T-cell (primary cell): ENCODE measurements around the gene PTCD2. TPM values are rescaled to one million over a fixed set of nuclear protein-coding genes. Genes with fewer than 3 reads are reported as not detected.

Experiments
- ATAC-seq, 4 experiments: fragments of 200-7000 bp in 3 of 4; fragments of 150-1000 bp in 1 of 4; cut with Tn5 transposase; replicated peaks in 1 of 4; 1 replicate in 3 of 4; 2 replicates in 1 of 4; pipeline ENCODE4 v1.10.0; 2021; ENCODE audit warnings: moderate library complexity in 3 of 4, mild to moderate bottlenecking in 2 of 4, moderate number of reproducible peaks in 1 of 4
- CTCF ChIA-PET, 2 donors: fragments of 300-600 bp; sonication (Branson Sonifier 250); formaldehyde crosslinking; loops; one replicate each; lab custom pipeline; 2022; ENCODE audit warnings: antibody characterized with exemption in 2 of 2; lab: Charles Lee
- POLR2A ChIA-PET, 2 donors: fragments of 300-600 bp; sonication (Branson Sonifier 250); formaldehyde crosslinking; loops; one replicate each; lab custom pipeline; 2022; ENCODE audit warnings: antibody characterized with exemption in 2 of 2; lab: Charles Lee
- DNase-seq, 35 experiments: peaks; one replicate each; pipeline versions ENCODE4 v3.0.0 to v3.0.0-alpha.2; 2013 to 2023
- H3K27ac ChIP-seq: one replicate; pipeline ENCODE4 v1.5.1; 2013; ENCODE audit warnings: low read length
- H3K27me3 ChIP-seq, 2 experiments: replicated peaks in 1 of 2; 1 replicate in 1 of 2; 2 replicates in 1 of 2; pipeline versions ENCODE4 v1.6.1 to v1.7.0; 2013; ENCODE audit warnings: low read length in 1 of 2, mixed read lengths in 1 of 2; ENCODE audit not compliant: control insufficient read depth in 2 of 2, insufficient read depth in 2 of 2; ENCODE audit errors: extremely low read depth in 1 of 2
- H3K36me3 ChIP-seq, 2 donors: 1 replicate in 1 of 2; 2 replicates in 1 of 2; pipeline versions ENCODE4 v1.6.1 to v1.7.0; 2013; ENCODE audit warnings: low read length in 1 of 2; ENCODE audit not compliant: control insufficient read depth in 2 of 2, insufficient read depth in 1 of 2; ENCODE audit errors: extremely low read depth in 1 of 2
- H3K4me1 ChIP-seq, 2 experiments: 1 replicate in 1 of 2; 2 replicates in 1 of 2; pipeline versions ENCODE4 v1.6.1 to v1.7.0; 2013; ENCODE audit warnings: low read length in 2 of 2, mixed read lengths in 1 of 2; ENCODE audit not compliant: insufficient read depth in 2 of 2, control insufficient read depth in 1 of 2; ENCODE audit errors: extremely low read depth in 1 of 2
- H3K4me3 ChIP-seq, 2 donors: 1 replicate in 1 of 2; 2 replicates in 1 of 2; pipeline versions ENCODE4 v1.5.1 to v1.7.0; 2013; ENCODE audit warnings: mild to moderate bottlenecking in 2 of 2, low read length in 1 of 2, moderate library complexity in 1 of 2; ENCODE audit not compliant: control insufficient read depth in 1 of 2; ENCODE audit errors: extremely low read depth in 1 of 2
- H3K9me3 ChIP-seq: 2 replicates; pipeline ENCODE4 v1.7.0; 2013
- H3K27ac Mint-ChIP-seq, 2 donors: one replicate each; pipeline ENCODE4 v1.8.0; 2020 to 2021; ENCODE audit warnings: mild to moderate bottlenecking in 2 of 2, mixed read lengths in 2 of 2
- H3K27me3 Mint-ChIP-seq, 2 donors: one replicate each; pipeline ENCODE4 v1.8.0; 2021 to 2022; ENCODE audit warnings: mixed read lengths in 2 of 2
- H3K36me3 Mint-ChIP-seq: one replicate; pipeline ENCODE4 v1.8.0; 2021; ENCODE audit warnings: mixed read lengths
- H3K4me1 Mint-ChIP-seq, 3 donors: one replicate each; pipeline ENCODE4 v1.8.0; 2020 to 2022; ENCODE audit warnings: mixed read lengths in 3 of 3, mild to moderate bottlenecking in 1 of 3
- H3K4me3 Mint-ChIP-seq, 3 donors: one replicate each; pipeline ENCODE4 v1.8.0; 2020 to 2022; ENCODE audit warnings: mild to moderate bottlenecking in 3 of 3, mixed read lengths in 3 of 3, moderate library complexity in 3 of 3
- H3K9me3 Mint-ChIP-seq, 3 donors: one replicate each; pipeline ENCODE4 v1.8.0; 2020 to 2022; ENCODE audit warnings: mixed read lengths in 3 of 3
- WGBS: methylation state at CpG from one replicate; pipeline ENCODE4 v1.1.5; 2013; ENCODE audit warnings: missing lambda C conversion rate; ENCODE audit not compliant: insufficient coverage; 5-methylcytosine and 5-hydroxymethylcytosine counted together
- total RNA-seq, 35 experiments: library from RNA in 6 of 35; stranded (reverse) in 6 of 35; fragments of 120-200 nt in 1 of 35; gene quantifications; one replicate each; pipeline versions ENCODE4 v1.2.1 to v1.2.4 and lab custom pipeline; 2013 to 2026

The PTCD2 gene
- total RNA-seq, 5 donors from 2014 or later (not counting 1 experiment from before 2014, with no cell fraction given), result 5.9 to 12.1 (median 8.1) TPM

- no peak overlapping the region for H3K4me3 Mint-ChIP-seq
- peaks cover 63% of the 10 kb centered on the region for H3K36me3 Mint-ChIP-seq
- Histone ChIP-seq H3K27ac (no peak overlapping the region), H3K4me3 (no peak overlapping the region), H3K4me1 (no peaks in the 10 kb centered on the region), H3K36me3 (peaks cover 0 to 46% of the 10 kb centered on the region in 2 donors), H3K9me3 (no peaks in the 10 kb centered on the region), H3K27me3 (no peaks in the 10 kb centered on the region)
- ATAC-seq, result no peak
- no peak overlapping the region for H3K27ac Mint-ChIP-seq
- DNase-seq, result no peak
- ChIA-PET POLR2A (interaction anchor here in 1 of 2 donors (0.7 kb wide), 1 partner anchor 373 kb away, joined by 3 read pairs; no protein-coding TSS in a partner anchor), CTCF (interaction anchor here in 1 of 2 donors (1.3 kb wide), 1 partner anchor 8 kb away, joined by 3 read pairs; no protein-coding TSS in a partner anchor)
- no CpG with 5 or more reads among the region's 4 CpGs for WGBS
- no peaks in the 10 kb centered on the region for H3K9me3 Mint-ChIP-seq
- peaks cover 0 to 3% (median 0%) of the 10 kb centered on the region in 3 donors for H3K4me1 Mint-ChIP-seq
- no peaks in the 10 kb centered on the region for H3K27me3 Mint-ChIP-seq
Observed at GRCh38 chr5:72338689-72339209, 18.6 kb downstream of the PTCD2 start.

DNA sequence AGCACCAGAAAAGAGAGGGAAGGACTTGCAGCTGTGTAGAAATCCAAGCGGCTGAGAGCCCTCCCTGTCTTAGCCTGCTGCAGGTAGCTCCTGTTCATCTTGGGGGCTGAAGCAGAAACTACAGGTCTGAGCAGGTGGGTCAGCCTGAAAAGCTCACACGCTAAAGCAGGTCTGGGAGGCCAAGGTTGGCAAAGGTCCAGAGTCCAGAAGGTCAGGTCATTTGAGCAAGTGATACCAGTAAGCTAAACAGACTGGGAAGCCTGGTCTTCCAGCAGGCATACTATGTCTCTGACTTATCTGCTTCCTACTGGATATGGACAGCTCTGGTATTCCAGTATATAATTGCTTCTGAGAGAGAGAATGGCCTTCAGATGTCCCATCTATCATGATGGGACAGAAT is 26.2 kb downstream of the PTCD2 start:
- Mint-ChIP-seq H3K9me3 (no peaks in the 10 kb centered on the region), H3K27ac (no peak overlapping the region), H3K36me3 (peaks cover 65% of the 10 kb centered on the region), H3K27me3 (no peaks in the 10 kb centered on the region), H3K4me1 (peaks cover 3 to 5% (median 4%) of the 10 kb centered on the region in 3 donors), H3K4me3 (no peak overlapping the region)
- peaks cover 0 to 16% of the 10 kb centered on the region in 2 experiments for H3K4me1 ChIP-seq
- ChIA-PET POLR2A (no interaction called here), CTCF (interaction anchor here in 1 of 2 donors (1.1 kb wide), 1 partner anchor 8 kb away, joined by 3 read pairs; no protein-coding TSS in a partner anchor)
- no peak overlapping the region for H3K4me3 ChIP-seq
- H3K27ac ChIP-seq, result no peak overlapping the region
- H3K27me3 ChIP-seq, result no peaks in the 10 kb centered on the region
- H3K36me3 ChIP-seq, result peaks cover 3 to 28% of the 10 kb centered on the region in 2 donors
- WGBS, result 94% methylated on average over 2 of the region's 2 CpGs
- H3K9me3 ChIP-seq, result no peaks in the 10 kb centered on the region
- no peak for DNase-seq
- no peak for ATAC-seq

- H3K27ac Mint-ChIP-seq, result no peak overlapping the region
- H3K4me3 ChIP-seq, result no peak overlapping the region
- peaks cover 3 to 22% of the 10 kb centered on the region in 2 donors for H3K36me3 ChIP-seq
- WGBS, result no CpG with 5 or more reads among the region's 4 CpGs
- H3K9me3 ChIP-seq, result no peaks in the 10 kb centered on the region
- DNase-seq, result no peak
- H3K4me1 Mint-ChIP-seq, result peaks cover 3 to 5% (median 4%) of the 10 kb centered on the region in 3 donors
- no peaks in the 10 kb centered on the region for H3K27me3 Mint-ChIP-seq
- POLR2A ChIA-PET, result no interaction called here
- H3K27me3 ChIP-seq, result no peaks in the 10 kb centered on the region
- CTCF ChIA-PET, result interaction anchor here in 1 of 2 donors (1.1 kb wide), 1 partner anchor 12 kb away, joined by 3 read pairs; no protein-coding TSS in a partner anchor
- no peaks in the 10 kb centered on the region for H3K9me3 Mint-ChIP-seq
- H3K36me3 Mint-ChIP-seq, result peaks cover 66% of the 10 kb centered on the region
- peaks cover 0 to 16% of the 10 kb centered on the region in 2 experiments for H3K4me1 ChIP-seq
- H3K27ac ChIP-seq, result no peak overlapping the region
- no peak overlapping the region for H3K4me3 Mint-ChIP-seq
- ATAC-seq, result no peak
Observed at GRCh38 chr5:72347801-72348308, 27.7 kb downstream of the PTCD2 start.

DNA sequence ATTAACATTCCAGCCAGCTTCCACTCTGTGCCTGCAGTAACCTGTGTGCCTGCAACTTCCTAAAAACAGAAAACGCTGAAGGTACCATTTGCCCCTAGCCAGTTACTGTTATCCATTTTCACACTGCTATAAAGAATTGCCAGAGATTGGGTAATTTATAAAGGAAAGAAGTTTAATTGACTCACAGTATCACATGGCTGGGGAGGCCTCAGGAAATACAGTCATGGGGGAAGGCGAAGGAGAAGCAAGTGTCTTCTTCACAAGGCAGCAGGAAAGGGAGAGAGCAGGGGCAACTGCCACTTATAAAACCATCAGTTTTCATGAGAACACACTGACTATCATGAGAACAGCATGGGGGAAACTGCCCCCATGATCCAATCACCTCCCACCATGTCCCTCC is 31.2 kb downstream of the PTCD2 start:
- WGBS, result 100% methylated on average over 1 of the region's 2 CpGs
- POLR2A ChIA-PET, result no interaction called here

DNA sequence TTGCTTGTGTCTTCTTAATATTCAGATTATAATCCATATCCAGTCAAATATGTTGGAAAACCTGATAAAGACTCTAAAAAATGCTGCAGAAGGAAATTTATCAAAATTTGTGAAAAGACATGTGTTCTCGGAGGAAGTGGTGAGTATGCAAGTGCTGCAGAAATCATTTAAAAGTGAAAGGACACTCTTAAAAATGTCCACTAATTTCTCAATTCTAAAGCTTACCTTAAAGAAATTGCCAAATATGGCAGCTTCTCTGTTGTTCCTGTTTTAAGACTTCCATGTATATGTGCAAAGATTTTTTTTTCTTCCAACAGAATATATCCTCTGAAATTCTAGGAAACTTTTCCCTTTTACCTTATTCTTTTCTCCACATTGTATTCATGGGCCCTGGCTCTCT is 32.4 kb downstream of the PTCD2 start:
- CTCF ChIA-PET, result no interaction called here
- no peak for ATAC-seq
- no CpG with 5 or more reads among the region's 1 CpG for WGBS

More for the DNA sequence above, 31.2 kb downstream of the PTCD2 start:
- Histone ChIP-seq H3K27ac (no peak overlapping the region), H3K36me3 (peaks cover 0 to 8% of the 10 kb centered on the region in 2 donors), H3K27me3 (no peaks in the 10 kb centered on the region), H3K4me1 (peaks cover 0 to 16% of the 10 kb centered on the region in 2 experiments), H3K4me3 (no peak overlapping the region), H3K9me3 (no peaks in the 10 kb centered on the region)
- H3K27ac Mint-ChIP-seq, result no peak overlapping the region
- ATAC-seq (no peak), DNase-seq (no peak)
- H3K4me3 Mint-ChIP-seq, result no peak overlapping the region
- no peaks in the 10 kb centered on the region for H3K27me3 Mint-ChIP-seq
- H3K4me1 Mint-ChIP-seq, result peaks cover 3 to 5% (median 4%) of the 10 kb centered on the region in 3 donors
- peaks cover 52% of the 10 kb centered on the region for H3K36me3 Mint-ChIP-seq
- CTCF ChIA-PET, result no interaction called here
- no peaks in the 10 kb centered on the region for H3K9me3 Mint-ChIP-seq

GRCh38 chr5:72353046-72353445 is 32.9 kb downstream of the PTCD2 start:
- H3K27me3 ChIP-seq, result no peaks in the 10 kb centered on the region
- H3K9me3 ChIP-seq, result no peaks in the 10 kb centered on the region
- no peak overlapping the region for H3K4me3 ChIP-seq
- H3K4me1 Mint-ChIP-seq, result peaks cover 3 to 5% (median 4%) of the 10 kb centered on the region in 3 donors
- peaks cover 48% of the 10 kb centered on the region for H3K36me3 Mint-ChIP-seq
- H3K27me3 Mint-ChIP-seq, result no peaks in the 10 kb centered on the region
- H3K4me1 ChIP-seq, result peaks cover 0 to 16% of the 10 kb centered on the region in 2 experiments
- DNase-seq (no peak), ATAC-seq (no peak)
- ChIA-PET CTCF (no interaction called here), POLR2A (no interaction called here)
- H3K9me3 Mint-ChIP-seq, result no peaks in the 10 kb centered on the region
- no peak overlapping the region for H3K27ac ChIP-seq
- no peak overlapping the region for H3K27ac Mint-ChIP-seq
- H3K36me3 ChIP-seq, result peaks cover 0 to under 1% of the 10 kb centered on the region in 2 donors
- H3K4me3 Mint-ChIP-seq, result no peak overlapping the region

More for the DNA sequence above, 32.4 kb downstream of the PTCD2 start:
- Mint-ChIP-seq H3K27ac (no peak overlapping the region), H3K27me3 (no peaks in the 10 kb centered on the region), H3K36me3 (peaks cover 47% of the 10 kb centered on the region), H3K9me3 (no peaks in the 10 kb centered on the region), H3K4me3 (no peak overlapping the region), H3K4me1 (peaks cover 3 to 5% (median 4%) of the 10 kb centered on the region in 3 donors)
- no peak overlapping the region for H3K4me3 ChIP-seq
- H3K27me3 ChIP-seq, result no peaks in the 10 kb centered on the region
- POLR2A ChIA-PET, result no interaction called here
- no peaks in the 10 kb centered on the region for H3K36me3 ChIP-seq
- no peak for DNase-seq
- peaks cover 0 to 16% of the 10 kb centered on the region in 2 experiments for H3K4me1 ChIP-seq
- no peak overlapping the region for H3K27ac ChIP-seq
- H3K9me3 ChIP-seq, result no peaks in the 10 kb centered on the region
